ENCODE measurements around the gene NFE2L3.

The NFE2L3 gene

DNA sequence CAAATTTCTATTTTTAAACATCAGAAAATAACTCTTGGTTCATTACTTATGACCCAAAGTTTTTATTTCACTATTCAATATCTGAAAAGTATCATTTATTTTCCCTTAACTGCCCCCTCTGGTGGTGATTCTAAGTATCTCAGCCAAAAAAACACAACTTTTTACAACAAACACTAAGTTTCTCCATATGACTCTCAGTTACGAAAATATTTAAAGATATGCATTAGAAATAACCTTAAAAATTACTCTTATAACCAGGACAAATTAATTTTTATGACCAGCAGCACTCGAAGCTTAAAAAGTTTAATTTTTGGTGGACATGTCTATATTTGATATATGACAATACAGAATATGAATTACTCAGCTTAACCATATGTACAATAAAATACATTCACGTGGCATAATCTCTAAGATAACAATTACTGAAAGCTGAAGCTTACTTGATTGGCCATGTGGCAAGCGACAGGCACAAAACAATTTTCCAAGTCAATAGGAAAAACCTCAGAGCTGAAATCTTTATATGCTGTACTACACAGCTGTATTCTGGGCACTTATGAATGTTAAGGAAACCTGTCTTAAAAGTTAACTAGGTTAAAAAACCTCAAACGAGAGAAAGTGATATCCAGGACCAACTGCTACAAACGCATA is 46.3 kb downstream of the NFE2L3 start:
- no peaks in the 10 kb centered on the region for H3K27me3 ChIP-seq (ENCODE audit: insufficient read depth, low read length)
- H3K9me2 ChIP-seq (ENCODE audit: low read depth, low read length): no peaks in the 10 kb centered on the region
- H3K27ac ChIP-seq (ENCODE audit: low read depth, low read length, poor library complexity, severe bottlenecking): peak overlapping the region; percentile 97
- peak overlapping the region; percentile 81 for H3K4me2 ChIP-seq (ENCODE audit: low read length)
- no peaks in the 10 kb centered on the region for H3K9me3 ChIP-seq (ENCODE audit: low read length)
- peaks cover 74% of the 10 kb centered on the region for H3K79me2 ChIP-seq (ENCODE audit: insufficient read depth, low read length)
- H2AFZ ChIP-seq (ENCODE audit: low read length): no peak overlapping the region
- H3K9ac ChIP-seq (ENCODE audit: low read length): peak overlapping the region; percentile 93
- peaks cover 38% of the 10 kb centered on the region for H3F3A ChIP-seq (ENCODE audit: insufficient read depth, low read length)
- peaks cover 86% of the 10 kb centered on the region for H3K36me3 ChIP-seq (ENCODE audit: insufficient read depth, low read length)
- H4K20me1 ChIP-seq (ENCODE audit: insufficient read depth, low read length): peaks cover 11% of the 10 kb centered on the region; the same call in 1 of the 2 replicates
- TF ChIP-seq, protein P1, sequence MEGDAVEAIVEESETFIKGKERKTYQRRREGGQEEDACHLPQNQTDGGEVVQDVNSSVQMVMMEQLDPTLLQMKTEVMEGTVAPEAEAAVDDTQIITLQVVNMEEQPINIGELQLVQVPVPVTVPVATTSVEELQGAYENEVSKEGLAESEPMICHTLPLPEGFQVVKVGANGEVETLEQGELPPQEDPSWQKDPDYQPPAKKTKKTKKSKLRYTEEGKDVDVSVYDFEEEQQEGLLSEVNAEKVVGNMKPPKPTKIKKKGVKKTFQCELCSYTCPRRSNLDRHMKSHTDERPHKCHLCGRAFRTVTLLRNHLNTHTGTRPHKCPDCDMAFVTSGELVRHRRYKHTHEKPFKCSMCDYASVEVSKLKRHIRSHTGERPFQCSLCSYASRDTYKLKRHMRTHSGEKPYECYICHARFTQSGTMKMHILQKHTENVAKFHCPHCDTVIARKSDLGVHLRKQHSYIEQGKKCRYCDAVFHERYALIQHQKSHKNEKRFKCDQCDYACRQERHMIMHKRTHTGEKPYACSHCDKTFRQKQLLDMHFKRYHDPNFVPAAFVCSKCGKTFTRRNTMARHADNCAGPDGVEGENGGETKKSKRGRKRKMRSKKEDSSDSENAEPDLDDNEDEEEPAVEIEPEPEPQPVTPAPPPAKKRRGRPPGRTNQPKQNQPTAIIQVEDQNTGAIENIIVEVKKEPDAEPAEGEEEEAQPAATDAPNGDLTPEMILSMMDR (IDR thresholded peaks at IDR 0.05; ENCODE audit: low read length): peak; percentile 85
- no peak for TF ChIP-seq EZH2 (IDR thresholded peaks at IDR 0.05; ENCODE audit: borderline replicate concordance, low read length)
- peaks cover 55% of the 10 kb centered on the region for H3K4me1 ChIP-seq (ENCODE audit: insufficient read depth, low read length, severe bottlenecking)
- peak overlapping the region; percentile 76 for H3K4me3 ChIP-seq (ENCODE audit: low read depth, low read length, poor library complexity, severe bottlenecking)

DNA sequence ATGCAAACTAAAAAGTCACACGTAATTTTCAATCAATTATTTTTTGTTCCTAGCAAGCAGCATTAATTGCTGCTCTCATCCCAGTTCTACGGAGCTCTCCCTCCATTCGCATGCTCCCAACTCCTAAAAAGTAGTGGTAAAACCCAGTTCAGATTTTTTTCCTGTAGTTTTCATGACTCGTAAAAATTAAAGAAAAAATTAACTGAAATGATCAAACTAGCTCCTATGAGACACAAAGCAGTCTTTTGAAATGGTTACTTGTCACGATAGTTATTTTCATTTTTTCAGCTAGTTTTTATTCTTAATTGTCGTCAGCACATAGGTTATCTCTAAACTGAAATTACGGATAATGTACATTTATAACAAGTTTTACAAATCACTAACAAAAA is 46.8 kb downstream of the NFE2L3 start:
- peaks cover 86% of the 10 kb centered on the region for H3K36me3 ChIP-seq (ENCODE audit: insufficient read depth, low read length)
- TF ChIP-seq, protein P1 (IDR thresholded peaks at IDR 0.05; ENCODE audit: low read length): no peak
- TF ChIP-seq EZH2 (IDR thresholded peaks at IDR 0.05; ENCODE audit: borderline replicate concordance, low read length): no peak
- H4K20me1 ChIP-seq (ENCODE audit: insufficient read depth, low read length): peaks cover 11% of the 10 kb centered on the region; the same call in 1 of the 2 replicates
- no peak overlapping the region for H2AFZ ChIP-seq (ENCODE audit: low read length)
- H3K27ac ChIP-seq (ENCODE audit: low read depth, low read length, poor library complexity, severe bottlenecking): peak overlapping the region; percentile 97
- peaks cover 35% of the 10 kb centered on the region for H3F3A ChIP-seq (ENCODE audit: insufficient read depth, low read length)
- H3K79me2 ChIP-seq (ENCODE audit: insufficient read depth, low read length): peaks cover 77% of the 10 kb centered on the region
- peak overlapping the region; percentile 76 for H3K4me3 ChIP-seq (ENCODE audit: low read depth, low read length, poor library complexity, severe bottlenecking)
- no peaks in the 10 kb centered on the region for H3K9me3 ChIP-seq (ENCODE audit: low read length)
- no peaks in the 10 kb centered on the region for H3K9me2 ChIP-seq (ENCODE audit: low read depth, low read length)
- H3K27me3 ChIP-seq (ENCODE audit: insufficient read depth, low read length): no peaks in the 10 kb centered on the region
- H3K4me1 ChIP-seq (ENCODE audit: insufficient read depth, low read length, severe bottlenecking): peaks cover 55% of the 10 kb centered on the region
- peak overlapping the region; percentile 81 for H3K4me2 ChIP-seq (ENCODE audit: low read length)
- H3K9ac ChIP-seq (ENCODE audit: low read length): peak overlapping the region; percentile 93

GRCh38 chr7:26199301-26200037 is 47.5 kb downstream of the NFE2L3 start:
- Histone ChIP-seq H3K36me3 (ENCODE audit: insufficient read depth, low read length) (peaks cover 86% of the 10 kb centered on the region), H3K9me2 (ENCODE audit: low read depth, low read length) (no peaks in the 10 kb centered on the region), H3K4me2 (ENCODE audit: low read length) (peak overlapping the region; percentile 81), H3K27ac (ENCODE audit: low read depth, low read length, poor library complexity, severe bottlenecking) (peak overlapping the region; percentile 97), H3F3A (ENCODE audit: insufficient read depth, low read length) (peaks cover 34% of the 10 kb centered on the region), H2AFZ (ENCODE audit: low read length) (no peak overlapping the region), H3K27me3 (ENCODE audit: insufficient read depth, low read length) (no peaks in the 10 kb centered on the region), H4K20me1 (ENCODE audit: insufficient read depth, low read length) (peaks cover 11% of the 10 kb centered on the region; the same call in 1 of the 2 replicates), H3K79me2 (ENCODE audit: insufficient read depth, low read length) (peaks cover 82% of the 10 kb centered on the region), H3K4me3 (ENCODE audit: low read depth, low read length, poor library complexity, severe bottlenecking) (peak overlapping the region; percentile 76), H3K9ac (ENCODE audit: low read length) (peak overlapping the region; percentile 93), H3K4me1 (ENCODE audit: insufficient read depth, low read length, severe bottlenecking) (peaks cover 55% of the 10 kb centered on the region), H3K9me3 (ENCODE audit: low read length) (no peaks in the 10 kb centered on the region)
- TF ChIP-seq, protein P1 (IDR thresholded peaks at IDR 0.05; ENCODE audit: low read length): no peak
- TF ChIP-seq EZH2 (IDR thresholded peaks at IDR 0.05; ENCODE audit: borderline replicate concordance, low read length): no peak
